HCT116 (cell line): ENCODE measurements around the gene CASTOR2.

Experiments used
- FOSL1 ChIP-seq: IDR thresholded peaks from 2 replicates; pipeline ENCODE4 v1.6.1; 2012; ENCODE audit warnings: low read depth
- REST ChIP-seq: IDR thresholded peaks from 2 replicates; pipeline ENCODE4 v1.6.1; 2012; ENCODE audit warnings: low read depth

- TF ChIP-seq REST: no peak
- no peak for TF ChIP-seq FOSL1
Observed at GRCh38 chr7:75018570-75019364, 54.3 kb downstream of the CASTOR2 start.
